Thoracic aorta (tissue), 2 donors: ENCODE data around the gene HDAC4. TPM values are rescaled to one million over a fixed set of nuclear protein-coding genes. Genes with fewer than 3 reads are reported as not detected.
A peak's percentile ranks its signal among the peaks of the same experiment; 100 is the strongest.

ENCODE experiments used
- ATAC-seq: fragments of 150-250 bp; one replicate; pipeline ENCODE4 v1.8.0; 2017; ENCODE audit warnings: low read depth; ENCODE audit not compliant: insufficient number of reproducible peaks, low FRiP score
- DNase-seq: peaks from one replicate; pipeline ENCODE4 v3.0.0-alpha.2; 2020; ENCODE audit warnings: low spot score
- H3K27ac ChIP-seq, 2 donors: fragments of 200-600 bp; sonication (generic); 1 replicate in 1 of 2; 2 replicates in 1 of 2; pipeline ENCODE4 v1.5.1; 2016; ENCODE audit warnings: mild to moderate bottlenecking in 2 of 2, moderate library complexity in 2 of 2
- H3K27me3 ChIP-seq: fragments of 200-600 bp; sonication (generic); replicated peaks from 2 replicates; pipeline ENCODE4 v1.6.0; 2016; ENCODE audit warnings: mild to moderate bottlenecking; ENCODE audit not compliant: insufficient read depth
- H3K36me3 ChIP-seq: fragments of 200-600 bp; sonication (generic); one replicate; pipeline ENCODE4 v1.5.1; 2016
- H3K4me1 ChIP-seq, 2 donors: fragments of 200-600 bp; sonication (generic); 1 replicate in 1 of 2; 2 replicates in 1 of 2; pipeline versions ENCODE4 v1.5.1 to v1.6.0; 2016; ENCODE audit warnings: low read depth in 2 of 2, mild to moderate bottlenecking in 1 of 2; ENCODE audit not compliant: control insufficient read depth in 1 of 2
- H3K4me3 ChIP-seq: fragments of 200-600 bp; sonication (generic); 2 replicates; pipeline ENCODE4 v1.5.1; 2016; ENCODE audit warnings: mild to moderate bottlenecking
- H3K9me3 ChIP-seq: fragments of 200-600 bp; sonication (generic); 2 replicates; pipeline ENCODE4 v1.5.1; 2016
- CTCF ChIP-seq: fragments of 200-600 bp; sonication (generic); IDR thresholded peaks from one replicate; pipeline ENCODE4 v1.5.1; 2019; ENCODE audit warnings: antibody characterized with exemption
- total RNA-seq, 2 donors: library from RNA; depleted of rRNA; stranded (reverse); fragments of >200 nt; gene quantifications; one replicate each; pipeline versions ENCODE4 v1.1.0 to v1.2.3, GENCODE V29; 2016

The HDAC4 gene
- total RNA-seq, 2 donors from 2014 or later, result 79.2 to 163 TPM

- Histone ChIP-seq H3K36me3 (no peaks in the 10 kb centered on the region), H3K9me3 (no peaks in the 10 kb centered on the region), H3K27me3 (no peaks in the 10 kb centered on the region), H3K27ac (peak overlapping the region; percentile 67 to 96), H3K4me3 (peak overlapping the region; percentile 13), H3K4me1 (peaks cover 35 to 66% of the 10 kb centered on the region in 2 donors)
- no peak for DNase-seq
- no peak for ATAC-seq
- TF ChIP-seq CTCF, result no peak
These were observed 174.8 kb downstream of the HDAC4 start for GRCh38 chr2:239225871-239226561.

- ATAC-seq, result no peak
- Histone ChIP-seq H3K4me1 (peaks cover 42 to 72% of the 10 kb centered on the region in 2 donors), H3K4me3 (peak overlapping the region; percentile 13), H3K27ac (peak overlapping the region; percentile 67 to 96), H3K9me3 (no peaks in the 10 kb centered on the region), H3K27me3 (no peaks in the 10 kb centered on the region), H3K36me3 (no peaks in the 10 kb centered on the region)
- no peak for DNase-seq
- TF ChIP-seq CTCF, result no peak
These were observed 175.4 kb downstream of the HDAC4 start for GRCh38 chr2:239225371-239225851.

GRCh38 chr2:239224955-239225354 is 175.9 kb downstream of the HDAC4 start:
- Histone ChIP-seq H3K27ac (peak overlapping the region; percentile 96 to 98), H3K4me1 (peaks cover 44 to 76% of the 10 kb centered on the region in 2 donors)
- no peak for ATAC-seq

GRCh38 chr2:239224199-239224570 is 176.6 kb downstream of the HDAC4 start:
- Histone ChIP-seq H3K4me3 (no peak overlapping the region), H3K27ac (peak overlapping the region; percentile 96 to 98), H3K9me3 (no peaks in the 10 kb centered on the region), H3K36me3 (no peaks in the 10 kb centered on the region), H3K27me3 (no peaks in the 10 kb centered on the region), H3K4me1 (peaks cover 47 to 80% of the 10 kb centered on the region in 2 donors)
- no peak for DNase-seq
- no peak for TF ChIP-seq CTCF
- ATAC-seq, result no peak

More at GRCh38 chr2:239224955-239225354, 175.9 kb downstream of the HDAC4 start:
- Histone ChIP-seq H3K9me3 (no peaks in the 10 kb centered on the region), H3K27me3 (no peaks in the 10 kb centered on the region), H3K36me3 (no peaks in the 10 kb centered on the region), H3K4me3 (no peak overlapping the region)
- no peak for DNase-seq
- TF ChIP-seq CTCF, result no peak

GRCh38 chr2:239223310-239224198 is 177.3 kb downstream of the HDAC4 start:
- Histone ChIP-seq H3K9me3 (no peaks in the 10 kb centered on the region), H3K4me3 (peak overlapping the region; percentile 69), H3K27me3 (no peaks in the 10 kb centered on the region), H3K4me1 (peaks cover 47 to 80% of the 10 kb centered on the region in 2 donors), H3K36me3 (no peaks in the 10 kb centered on the region), H3K27ac (peak overlapping the region; percentile 96 to 98)
- no peak for ATAC-seq
- TF ChIP-seq CTCF, result no peak
- no peak for DNase-seq
